ENCODE results near the gene TRIML1.

Gene TRIML1

DNA sequence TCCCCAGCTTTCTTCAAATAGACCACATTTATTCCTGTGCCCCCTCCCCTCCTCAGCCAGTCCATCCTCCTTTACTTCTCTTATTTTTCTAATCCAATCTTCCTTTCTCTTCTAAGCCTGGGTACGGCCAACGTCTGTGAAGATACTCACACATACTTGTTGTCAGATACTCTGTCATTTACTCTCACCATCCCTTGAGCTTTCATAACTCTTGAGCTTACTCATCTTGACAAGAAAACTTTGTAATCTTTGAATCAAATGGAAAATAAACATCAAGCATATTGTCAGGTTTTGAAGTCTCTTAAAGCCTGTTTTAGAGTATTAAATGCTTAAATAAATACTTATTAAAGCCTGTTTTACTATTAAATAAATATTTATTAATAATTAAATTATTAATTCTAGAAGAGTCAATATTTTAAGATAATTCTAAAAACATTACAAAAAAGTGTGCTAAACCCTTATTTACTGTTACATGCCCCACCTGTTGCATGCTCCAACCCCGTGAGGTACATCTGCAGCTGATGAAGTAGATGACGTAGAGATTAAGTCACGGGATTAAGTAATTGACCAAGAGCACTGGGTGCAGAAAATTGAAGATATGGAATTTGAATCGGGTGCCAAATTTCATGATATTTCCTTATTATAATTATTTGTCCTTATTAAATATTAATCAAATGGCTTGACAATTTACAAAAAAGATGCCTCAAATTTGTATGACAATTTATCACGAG lies 28.3 kb upstream of the TRIML1 start:
- TF ChIP-seq CTCF (conservative IDR thresholded peaks at IDR 0.05) = no peak
- no peak overlapping the region for H3K27ac ChIP-seq

DNA sequence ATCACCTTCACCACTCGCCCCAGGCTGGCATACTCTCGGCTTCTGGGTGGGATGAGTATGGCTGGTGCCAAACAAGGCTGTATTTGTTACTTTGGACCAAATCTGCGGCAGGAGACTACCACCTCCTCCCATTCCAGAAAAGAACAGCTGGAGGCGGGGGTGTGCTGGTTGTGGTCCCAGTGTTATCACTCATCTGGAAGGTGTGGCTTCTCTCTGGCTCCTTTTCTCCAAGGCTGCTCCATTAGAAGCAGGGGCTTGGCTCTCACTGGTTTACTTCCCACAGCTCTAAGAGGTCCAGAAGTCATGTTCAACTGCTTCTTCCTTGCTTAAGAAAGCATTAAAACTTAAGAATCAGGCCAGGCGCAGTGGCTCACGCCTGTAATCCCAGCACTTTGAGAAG lies 27.3 kb upstream of the TRIML1 start:
- no peak overlapping the region for H3K27ac ChIP-seq
- TF ChIP-seq CTCF (conservative IDR thresholded peaks at IDR 0.05) = no peak

- TF ChIP-seq CTCF (conservative IDR thresholded peaks at IDR 0.05) = no peak
- H3K27ac ChIP-seq = no peak overlapping the region
Observed at GRCh38 chr4:188113156-188113555, 26.1 kb upstream of the TRIML1 start.

- TF ChIP-seq CTCF (conservative IDR thresholded peaks at IDR 0.05) = no peak
- no peak overlapping the region for H3K27ac ChIP-seq
Observed at GRCh38 chr4:188117631-188118324, 21.5 kb upstream of the TRIML1 start.

GRCh38 chr4:188121530-188121929 lies 17.7 kb upstream of the TRIML1 start:
- H3K27ac ChIP-seq = no peak overlapping the region
- no peak for TF ChIP-seq CTCF (conservative IDR thresholded peaks at IDR 0.05)

DNA sequence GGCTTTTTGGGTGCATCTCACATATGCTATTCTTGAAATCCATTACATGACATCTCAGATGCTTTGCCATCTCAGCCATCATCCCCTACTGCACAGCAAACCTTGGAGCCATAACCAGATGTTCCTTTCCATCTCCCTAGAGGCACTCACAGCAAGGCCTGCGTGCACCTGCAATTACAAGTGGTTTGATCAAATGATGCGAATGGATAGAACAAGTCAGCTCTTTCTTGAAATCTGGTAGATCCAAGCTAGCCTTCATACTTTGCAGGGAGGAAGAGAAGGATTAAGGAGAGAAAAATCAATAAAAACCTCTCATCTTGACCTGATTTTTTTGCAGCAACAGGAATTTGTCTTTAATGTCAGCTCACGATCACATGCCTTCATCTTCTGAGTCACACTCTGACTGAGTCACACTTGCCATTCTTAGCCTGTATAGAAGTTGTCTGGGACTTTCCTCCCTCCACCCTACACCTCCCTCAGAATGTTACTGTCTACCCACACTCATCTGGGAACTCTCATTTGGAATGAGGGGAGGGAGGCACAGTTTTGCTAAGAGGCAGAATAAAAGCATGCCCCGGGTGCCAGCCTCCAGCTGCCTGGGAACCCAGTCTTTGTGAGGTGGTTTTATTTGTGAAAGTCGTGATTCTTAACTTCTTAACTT lies 11.9 kb upstream of the TRIML1 start:
- no peak overlapping the region for H3K27ac ChIP-seq
- TF ChIP-seq CTCF (conservative IDR thresholded peaks at IDR 0.05) = no peak

DNA sequence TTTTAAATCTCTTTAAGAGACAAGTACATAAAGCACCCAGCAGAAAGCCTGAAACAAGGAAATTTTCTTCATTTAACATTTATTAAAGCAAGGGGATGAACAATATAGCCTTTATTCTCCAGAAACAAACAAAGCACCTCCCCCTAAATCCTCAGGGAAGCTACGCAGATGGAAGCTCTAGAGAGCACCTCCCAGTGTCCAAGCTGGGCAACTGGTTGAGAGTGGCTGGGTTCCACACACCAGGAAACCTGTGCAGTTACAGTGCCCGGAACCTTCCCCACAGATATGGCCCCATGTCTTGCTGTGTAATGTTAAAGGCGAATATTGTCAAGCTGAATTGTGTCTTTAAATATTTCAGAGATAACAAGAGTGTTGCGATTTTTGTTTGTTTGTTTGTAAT lies 8.9 kb upstream of the TRIML1 start:
- H3K27ac ChIP-seq = no peak overlapping the region
- TF ChIP-seq CTCF (conservative IDR thresholded peaks at IDR 0.05) = no peak
